ENCODE data around the gene ALDH6A1. TPM values are rescaled to one million over a fixed set of nuclear protein-coding genes. Genes with fewer than 3 reads are reported as not detected.

Gene ALDH6A1
- total RNA-seq, 1 experiment from 2014 or later, result 14.2 TPM

DNA sequence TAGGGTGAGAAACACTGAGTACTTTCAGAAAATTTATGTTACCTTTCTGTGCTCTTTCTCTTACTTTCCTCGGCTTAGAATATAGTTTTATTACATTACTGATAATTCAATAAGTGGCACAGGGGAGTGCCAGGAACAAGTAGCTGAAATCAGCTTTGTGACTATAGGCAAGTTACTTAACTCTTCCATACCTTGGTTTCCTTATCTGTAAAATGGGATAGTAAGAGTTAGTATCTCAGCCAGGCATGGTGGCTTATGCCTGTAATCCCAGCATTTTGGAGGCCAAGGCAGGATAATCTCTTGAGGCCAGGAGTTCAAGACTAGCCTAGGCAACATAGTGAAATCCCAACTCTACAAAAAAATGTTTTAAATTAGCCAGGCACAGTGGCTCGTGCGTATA lies 49.7 kb downstream of the ALDH6A1 start:
- no peaks in the 10 kb centered on the region for H3K27me3 ChIP-seq (replicated peaks)
- H3K36me3 ChIP-seq, result no peaks in the 10 kb centered on the region
- H3K9me3 ChIP-seq (replicated peaks), result no peaks in the 10 kb centered on the region
- H3K4me3 ChIP-seq, result no peak overlapping the region
- no peak overlapping the region for H3K27ac ChIP-seq
- no peaks in the 10 kb centered on the region for H3K4me1 ChIP-seq (replicated peaks)
- no peak for DNase-seq (ENCODE audit: low read depth in 1 of 2, low spot score in 2 of 2)

DNA sequence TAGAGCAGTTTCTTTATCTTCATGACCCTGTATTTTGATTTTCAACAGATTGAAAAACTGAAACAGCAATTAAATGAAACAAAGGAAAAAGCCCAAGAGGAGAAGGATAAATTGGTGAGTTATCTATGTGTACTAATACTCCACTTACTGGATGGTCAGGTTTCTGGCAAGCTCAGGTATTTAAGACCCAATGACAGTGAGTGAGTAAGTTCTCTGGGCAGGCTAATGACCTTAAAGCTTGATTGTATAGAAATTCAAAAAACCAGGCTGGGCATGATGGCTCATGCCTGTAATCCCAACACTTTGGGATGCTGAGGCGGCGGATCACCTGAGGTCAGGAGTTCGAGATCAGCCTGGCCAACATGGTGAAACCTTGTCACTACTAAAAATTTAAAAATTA lies 55.1 kb downstream of the ALDH6A1 start:
- Histone ChIP-seq H3K9me3 (replicated peaks) (no peaks in the 10 kb centered on the region), H3K27me3 (replicated peaks) (no peaks in the 10 kb centered on the region), H3K4me1 (replicated peaks) (no peaks in the 10 kb centered on the region), H3K27ac (no peak overlapping the region), H3K36me3 (no peaks in the 10 kb centered on the region), H3K4me3 (no peak overlapping the region)
- no peak for DNase-seq (ENCODE audit: low read depth in 1 of 2, low spot score in 2 of 2)

DNA sequence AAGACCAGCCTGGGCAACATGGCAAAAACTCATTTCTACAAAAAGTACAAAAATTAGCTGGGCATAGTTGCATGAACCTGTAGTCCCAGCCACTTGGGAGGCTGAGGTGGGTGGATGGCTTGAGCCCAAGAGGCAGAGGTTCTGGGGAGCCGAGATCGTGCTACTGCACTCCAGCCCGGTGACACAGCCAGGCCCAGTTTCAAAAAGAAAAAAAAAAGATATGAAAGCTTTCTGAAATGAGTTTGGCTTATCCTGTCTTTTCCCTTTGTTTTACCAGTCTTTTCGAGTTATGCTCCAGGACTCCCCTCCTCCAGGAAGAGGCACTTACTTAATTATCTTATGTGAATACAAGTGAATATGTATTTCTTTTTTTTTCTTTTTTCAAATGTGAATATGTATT lies 61.9 kb downstream of the ALDH6A1 start:
- no peaks in the 10 kb centered on the region for H3K27me3 ChIP-seq (replicated peaks)
- H3K27ac ChIP-seq, result no peak overlapping the region
- no peak for DNase-seq (ENCODE audit: low read depth in 1 of 2, low spot score in 2 of 2)
- H3K4me3 ChIP-seq, result no peak overlapping the region
- H3K36me3 ChIP-seq, result peaks cover 4% of the 10 kb centered on the region; the same call in 1 of the 2 replicates
- no peaks in the 10 kb centered on the region for H3K9me3 ChIP-seq (replicated peaks)
- peaks cover 10% of the 10 kb centered on the region for H3K4me1 ChIP-seq (replicated peaks)

DNA sequence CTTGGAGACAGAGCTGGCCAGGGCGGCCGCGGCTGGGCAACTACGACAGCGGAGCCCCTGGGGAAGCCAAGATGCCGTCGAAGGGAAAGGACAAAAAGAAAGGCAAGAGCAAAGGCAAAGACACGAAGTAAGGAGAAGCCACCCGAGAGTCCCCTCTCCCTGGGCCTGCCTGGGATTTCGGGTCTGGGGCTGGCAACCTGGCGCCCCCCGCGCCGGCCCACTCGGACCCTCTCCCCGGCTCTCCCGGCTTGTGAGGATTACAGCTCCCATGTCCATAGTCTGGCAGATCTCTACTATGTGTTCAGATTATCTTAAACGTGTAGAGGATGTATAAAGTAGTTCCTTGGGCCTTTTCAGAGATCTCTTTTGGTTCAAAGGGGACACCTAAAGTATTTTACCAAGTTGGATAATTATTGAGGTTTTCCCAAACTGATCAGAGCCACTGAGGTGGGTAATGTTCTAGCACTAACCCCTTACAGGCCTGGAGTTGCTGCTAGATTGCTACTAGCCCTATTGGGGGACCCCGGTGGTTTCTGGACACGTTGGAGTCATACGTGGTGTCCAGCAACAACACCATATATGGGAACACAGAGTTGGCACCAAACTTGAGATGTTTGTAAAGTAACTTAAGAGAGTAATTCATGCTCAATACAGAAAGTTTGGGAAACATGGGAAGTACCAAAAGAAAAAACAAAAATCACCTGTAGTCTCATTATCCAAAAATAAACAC lies 64.7 kb downstream of the ALDH6A1 start:
- DNase-seq (ENCODE audit: low read depth in 1 of 2, low spot score in 2 of 2), result no peak
- Histone ChIP-seq H3K27ac (peak overlapping the region; percentile 47), H3K9me3 (replicated peaks) (no peaks in the 10 kb centered on the region), H3K4me1 (replicated peaks) (peaks cover 10% of the 10 kb centered on the region), H3K36me3 (peaks cover 4% of the 10 kb centered on the region; the same call in 1 of the 2 replicates), H3K4me3 (peak overlapping the region; percentile 82), H3K27me3 (replicated peaks) (no peaks in the 10 kb centered on the region)

DNA sequence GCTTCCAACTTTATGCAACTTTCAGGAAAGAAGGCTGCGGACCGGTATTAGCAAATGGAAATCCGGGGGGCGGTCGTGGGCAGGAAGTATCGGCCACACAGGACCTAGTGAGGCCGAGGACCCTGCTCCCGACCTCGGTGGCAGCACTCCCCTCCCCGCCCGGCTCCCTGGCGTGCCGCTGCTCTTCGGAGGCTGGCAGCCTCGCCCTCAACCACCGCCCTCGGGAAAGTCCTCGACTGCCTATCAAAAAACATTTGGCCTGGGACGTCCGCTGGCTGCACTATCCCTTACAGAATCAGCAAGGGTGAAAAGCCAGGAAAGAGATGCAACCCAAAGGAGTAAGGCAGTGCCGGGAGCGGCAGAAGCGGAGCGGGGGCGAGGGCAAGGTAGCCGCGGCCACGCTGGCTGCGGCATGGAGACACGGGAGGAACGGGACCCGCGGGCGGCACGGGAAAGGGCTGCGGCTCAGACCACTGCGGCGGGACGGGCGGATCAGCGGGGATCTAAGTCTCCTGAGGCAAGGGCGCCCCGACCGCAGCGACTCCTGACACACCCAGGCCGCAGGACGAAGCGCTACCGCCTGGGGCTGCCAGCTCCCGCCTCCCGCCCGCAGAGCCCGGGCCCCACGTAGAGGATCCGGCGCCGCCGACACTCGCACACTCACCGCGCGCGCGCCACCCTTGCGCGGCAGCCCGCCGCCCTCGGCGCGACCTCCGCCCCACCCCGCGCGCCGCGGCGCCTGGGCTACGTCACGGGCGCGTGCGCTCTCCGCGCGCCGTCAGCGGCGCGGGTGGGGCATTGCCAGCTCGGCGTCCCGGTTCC lies 65.5 kb downstream of the ALDH6A1 start, which contains the start of the genes BBOF1 and ENTPD5:
TSS of gene BBOF1 (plus strand) at position 764 of the 822 bp plus-strand sequence. CDS start 130 bp downstream, outside the sequence.
TSS of gene ENTPD5 (minus strand) at position 703 of the 822 bp plus-strand sequence. CDS start 31,186 bp downstream, outside the sequence.
- no peaks in the 10 kb centered on the region for H3K27me3 ChIP-seq (replicated peaks)
- H3K4me1 ChIP-seq (replicated peaks), result peaks cover 10% of the 10 kb centered on the region
- peaks cover 4% of the 10 kb centered on the region; the same call in 1 of the 2 replicates for H3K36me3 ChIP-seq
- no peaks in the 10 kb centered on the region for H3K9me3 ChIP-seq (replicated peaks)
- peak; percentile 78 to 85 for DNase-seq (ENCODE audit: low read depth in 1 of 2, low spot score in 2 of 2)
- peak within 1 kb of the TSS; percentile 87 for H3K27ac ChIP-seq
- H3K4me3 ChIP-seq, result peak within 1 kb of the TSS; percentile 82

DNA sequence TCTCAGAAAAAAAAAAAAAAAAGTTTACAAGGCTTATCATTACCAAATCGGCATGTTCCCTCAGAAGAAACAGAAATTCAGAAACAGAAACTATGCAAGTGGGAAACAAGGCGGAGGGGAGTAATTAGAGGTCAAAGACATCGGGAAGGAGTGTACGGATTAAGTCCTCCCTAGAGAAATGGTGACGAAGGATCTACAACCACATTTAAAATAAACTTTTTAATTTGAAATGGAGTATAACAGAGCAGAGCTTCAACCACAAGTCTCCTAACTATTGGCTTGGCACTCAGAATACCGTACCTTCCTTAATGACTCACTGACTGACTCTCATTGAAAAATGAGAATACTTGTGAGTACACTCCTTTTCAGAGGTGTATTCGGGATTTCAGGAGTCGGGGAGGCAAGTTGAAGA lies 66.1 kb downstream of the ALDH6A1 start:
- no peaks in the 10 kb centered on the region for H3K27me3 ChIP-seq (replicated peaks)

DNA sequence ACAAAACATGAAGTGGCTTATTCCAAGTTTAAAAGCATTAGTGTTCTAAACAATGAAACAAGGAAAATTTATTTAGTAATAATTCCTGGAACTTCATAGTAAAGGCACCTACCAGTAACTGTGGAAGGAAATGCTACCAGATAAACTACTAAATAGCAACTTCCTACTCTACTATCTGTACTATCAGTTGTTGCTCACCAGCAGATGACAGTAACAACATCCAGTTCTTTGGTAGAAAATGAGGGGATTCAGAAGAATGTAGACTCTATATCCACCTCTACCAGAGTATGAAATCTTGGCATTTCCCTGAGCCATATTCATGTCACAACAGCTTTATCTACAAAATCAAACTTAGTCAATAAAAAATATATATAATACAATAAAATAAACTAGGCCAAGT lies 68.3 kb downstream of the ALDH6A1 start:
- Histone ChIP-seq H3K4me1 (replicated peaks) (peaks cover 10% of the 10 kb centered on the region), H3K27me3 (replicated peaks) (no peaks in the 10 kb centered on the region), H3K9me3 (replicated peaks) (no peaks in the 10 kb centered on the region), H3K4me3 (no peak overlapping the region), H3K36me3 (peaks cover 4% of the 10 kb centered on the region; the same call in 1 of the 2 replicates), H3K27ac (no peak overlapping the region)
- DNase-seq (ENCODE audit: low read depth in 1 of 2, low spot score in 2 of 2), result no peak

More for the DNA sequence above, 66.1 kb downstream of the ALDH6A1 start:
- no peak for DNase-seq (ENCODE audit: low read depth in 1 of 2, low spot score in 2 of 2)
- Histone ChIP-seq H3K9me3 (replicated peaks) (no peaks in the 10 kb centered on the region), H3K4me3 (peak overlapping the region; percentile 82), H3K4me1 (replicated peaks) (peaks cover 10% of the 10 kb centered on the region), H3K27ac (peak overlapping the region; percentile 87), H3K36me3 (peaks cover 4% of the 10 kb centered on the region; the same call in 1 of the 2 replicates)

DNA sequence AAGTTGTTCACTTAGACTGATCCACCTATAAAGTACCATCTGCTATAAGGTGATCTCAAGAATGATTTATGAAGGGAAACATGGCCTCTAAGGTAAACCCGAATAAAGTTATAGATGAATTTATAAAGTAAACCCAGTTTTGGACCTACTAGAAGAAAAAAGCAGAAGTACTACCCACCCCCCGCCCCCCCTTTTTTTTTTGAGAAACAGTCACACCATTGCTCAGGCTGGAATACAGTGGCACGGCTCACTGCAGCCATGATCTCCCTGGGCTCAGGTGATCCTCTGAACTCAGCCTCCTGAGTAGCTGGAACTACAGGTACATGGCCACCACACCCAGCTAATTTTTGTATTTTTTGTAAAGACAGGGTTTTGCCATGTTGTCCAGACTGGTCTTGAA lies 69.1 kb downstream of the ALDH6A1 start:
- H3K27me3 ChIP-seq (replicated peaks), result no peaks in the 10 kb centered on the region
- peaks cover 10% of the 10 kb centered on the region for H3K4me1 ChIP-seq (replicated peaks)
- H3K36me3 ChIP-seq, result peaks cover 4% of the 10 kb centered on the region; the same call in 1 of the 2 replicates
- no peaks in the 10 kb centered on the region for H3K9me3 ChIP-seq (replicated peaks)
- DNase-seq (ENCODE audit: low read depth in 1 of 2, low spot score in 2 of 2), result no peak
- H3K4me3 ChIP-seq, result no peak overlapping the region
- no peak overlapping the region for H3K27ac ChIP-seq

DNA sequence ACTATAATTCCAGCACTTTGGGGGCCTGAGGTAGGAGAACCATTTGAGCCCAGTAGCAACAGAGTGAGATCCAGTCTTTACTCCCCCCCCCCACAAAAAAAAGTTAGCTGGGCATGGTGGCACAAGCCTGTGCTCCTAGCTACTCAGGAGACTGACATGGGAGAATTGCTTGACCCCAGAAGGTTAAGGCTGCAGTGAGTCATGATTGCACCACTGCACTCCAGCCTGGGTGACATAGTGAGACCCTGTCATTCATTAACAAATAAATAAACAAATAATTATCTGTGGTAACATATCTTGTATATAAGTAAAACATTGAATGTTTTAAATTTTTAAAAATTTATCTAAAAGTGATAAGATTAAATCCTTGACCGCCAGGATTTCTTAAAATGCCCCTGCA lies 70.0 kb downstream of the ALDH6A1 start:
- Histone ChIP-seq H3K27ac (no peak overlapping the region), H3K27me3 (replicated peaks) (no peaks in the 10 kb centered on the region), H3K4me1 (replicated peaks) (peaks cover 6% of the 10 kb centered on the region), H3K4me3 (no peak overlapping the region), H3K9me3 (replicated peaks) (no peaks in the 10 kb centered on the region), H3K36me3 (peaks cover 4% of the 10 kb centered on the region; the same call in 1 of the 2 replicates)
- no peak for DNase-seq (ENCODE audit: low read depth in 1 of 2, low spot score in 2 of 2)

DNA sequence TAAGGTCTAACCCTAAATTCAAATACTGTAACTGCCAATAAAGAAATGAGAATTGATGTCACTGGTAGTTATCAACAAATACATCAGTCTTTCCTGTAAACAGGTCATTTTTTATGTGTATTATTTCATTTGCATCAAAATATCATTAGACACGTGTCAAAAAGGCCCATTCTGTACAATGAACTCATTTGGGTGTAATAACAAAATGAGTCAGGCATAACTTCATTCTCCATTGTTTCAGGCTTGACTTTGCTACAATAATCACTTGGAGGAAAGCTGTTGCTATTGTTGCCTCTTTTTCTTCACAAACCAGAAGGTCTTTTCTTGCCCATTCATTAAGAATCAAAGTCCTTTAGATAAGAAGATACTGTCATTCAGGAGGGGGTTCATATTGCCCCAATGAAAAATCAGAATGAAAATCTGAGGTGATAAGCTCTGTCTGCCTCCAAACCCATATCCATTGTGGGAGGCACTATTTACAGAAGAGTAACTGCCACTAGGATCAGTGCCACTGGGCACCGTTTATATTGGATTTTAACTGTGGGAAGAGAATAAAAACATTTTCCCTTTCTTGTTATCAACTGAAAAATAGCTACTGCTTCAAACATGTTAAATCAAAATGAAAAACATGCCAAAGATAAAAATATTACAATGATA lies 75.3 kb downstream of the ALDH6A1 start:
- Histone ChIP-seq H3K4me1 (replicated peaks) (no peaks in the 10 kb centered on the region), H3K9me3 (replicated peaks) (no peaks in the 10 kb centered on the region), H3K36me3 (no peaks in the 10 kb centered on the region), H3K27ac (no peak overlapping the region), H3K27me3 (replicated peaks) (no peaks in the 10 kb centered on the region), H3K4me3 (no peak overlapping the region)
- DNase-seq (ENCODE audit: low read depth in 1 of 2, low spot score in 2 of 2), result no peak

Other genes starting within 250 kb of the ALDH6A1 start
- 2.9 and 3.9 TPM in 2 replicates for gene PTGR2, start 232.6 kb downstream of the ALDH6A1 start, total RNA-seq (2014; rRNA removed; shearing (Covaris generic))
- gene ZNF410, start 197.6 kb downstream of the ALDH6A1 start, total RNA-seq (2014; rRNA removed; shearing (Covaris generic)), result 49.2 and 63.1 TPM in 2 replicates
- 0.66 and 1.9 TPM in 2 replicates for gene FAM161B, start 134.4 kb downstream of the ALDH6A1 start, total RNA-seq (2014; rRNA removed; shearing (Covaris generic))
- gene COQ6, start 134.2 kb downstream of the ALDH6A1 start, total RNA-seq (2014; rRNA removed; shearing (Covaris generic)), result 15.5 and 19.6 TPM in 2 replicates
- gene ENTPD5, start 65.2 kb downstream of the ALDH6A1 start, total RNA-seq (2014; rRNA removed; shearing (Covaris generic)), result 8.3 and 9.4 TPM in 2 replicates
- 1.1 and 10.2 TPM in 2 replicates for gene BBOF1, start 65.1 kb downstream of the ALDH6A1 start, total RNA-seq (2014; rRNA removed; shearing (Covaris generic))
- gene LIN52, start 503 bp upstream of the ALDH6A1 start, total RNA-seq (2014; rRNA removed; shearing (Covaris generic)), result 21.7 and 41.6 TPM in 2 replicates
- not detected in 2 replicates for gene VSX2, start 155.0 kb upstream of the ALDH6A1 start, total RNA-seq (2014; rRNA removed; shearing (Covaris generic))
- gene ABCD4, start 218.5 kb upstream of the ALDH6A1 start, total RNA-seq (2014; rRNA removed; shearing (Covaris generic)), result 11.1 and 12.3 TPM in 2 replicates

Measured in SJSA1 (cell line).